Breast epithelium (tissue), 4 donors: ENCODE results near the gene MGARP. TPM values are rescaled to one million over a fixed set of nuclear protein-coding genes. Genes with fewer than 3 reads are reported as not detected.

Experiments used
- DNase-seq, 2 donors: peaks; one replicate each; pipeline ENCODE4 v3.0.0-alpha.2; 2019; ENCODE audit warnings: low spot score in 2 of 2
- H3K27ac ChIP-seq, 2 donors: fragments of 200-600 bp; sonication (generic) in 1 of 2; one replicate each; pipeline ENCODE4 v1.5.1; 2016 to 2019; ENCODE audit warnings: mild to moderate bottlenecking in 1 of 2
- H3K27me3 ChIP-seq, 2 donors: fragments of 200-600 bp; sonication (generic) in 1 of 2; one replicate each; pipeline versions ENCODE4 v1.5.1 to v1.6.0; 2017 to 2019; ENCODE audit warnings: control low read depth in 1 of 2, mild to moderate bottlenecking in 1 of 2
- H3K36me3 ChIP-seq: fragments of 200-600 bp; one replicate; pipeline ENCODE4 v1.5.1; 2019
- H3K4me1 ChIP-seq, 2 donors: fragments of 200-600 bp; sonication (generic); one replicate each; pipeline ENCODE4 v1.5.1; 2016 to 2019; ENCODE audit warnings: control low read depth in 1 of 2
- H3K4me3 ChIP-seq, 3 donors: fragments of 200-600 bp; sonication (generic); 1 replicate in 2 of 3; 2 replicates in 1 of 3; pipeline ENCODE4 v1.5.1; 2016 to 2019; ENCODE audit warnings: mild to moderate bottlenecking in 3 of 3, moderate library complexity in 2 of 3
- H3K9me3 ChIP-seq, 2 donors: fragments of 200-600 bp; sonication (generic) in 1 of 2; one replicate each; pipeline ENCODE4 v1.5.1; 2016 to 2019; ENCODE audit warnings: control low read depth in 1 of 2
- CTCF ChIP-seq, 3 donors: fragments of 450-650 bp; IDR thresholded peaks; one replicate each; pipeline ENCODE4 v1.5.1; 2016 to 2017; ENCODE audit warnings: antibody characterized with exemption in 3 of 3, mild to moderate bottlenecking in 3 of 3, moderate library complexity in 3 of 3
- POLR2A ChIP-seq: fragments of 450-650 bp; IDR thresholded peaks from one replicate; pipeline ENCODE4 v1.6.1; 2016; ENCODE audit warnings: antibody characterized with exemption, mild to moderate bottlenecking, moderate library complexity
- POLR2AphosphoS5 ChIP-seq, 3 donors: sonication (generic); formaldehyde crosslinking; IDR thresholded peaks; one replicate each; pipeline ENCODE4 v1.6.1; 2017; ENCODE audit warnings: antibody characterized with exemption in 3 of 3
- intact Hi-C: fragments of 100-400 bp; cut with DNase I; formaldehyde crosslinking; loops from one replicate; pipeline ENCODE4 v1.15.1; 2023; ENCODE audit warnings: low total_unique reads
- total RNA-seq, 3 donors: library from RNA; depleted of rRNA; stranded (reverse); fragments of >200 nt; gene quantifications; one replicate each; pipeline ENCODE4 v1.1.0, GENCODE V29; 2016

The MGARP gene
- total RNA-seq, 3 donors from 2014 or later = 1.6 to 3.8 TPM; not detected in 1

- H3K27ac ChIP-seq = no peak overlapping the region
- no peaks in the 10 kb centered on the region for H3K9me3 ChIP-seq
- intact Hi-C loops = no loop called here
- no peak for DNase-seq
- no peaks in the 10 kb centered on the region for H3K4me1 ChIP-seq
- H3K4me3 ChIP-seq = no peak overlapping the region
- no peaks in the 10 kb centered on the region for H3K36me3 ChIP-seq
- TF ChIP-seq POLR2AphosphoS5 (IDR thresholded peaks at IDR 0.05) = no peak
- TF ChIP-seq POLR2A = no peak
- TF ChIP-seq CTCF (IDR thresholded peaks at IDR 0.05) = no peak
- no peaks in the 10 kb centered on the region for H3K27me3 ChIP-seq
Observed at GRCh38 chr4:139312552-139313332, 32.7 kb upstream of the MGARP start.

- Histone ChIP-seq H3K36me3 (no peaks in the 10 kb centered on the region), H3K27me3 (no peaks in the 10 kb centered on the region), H3K27ac (no peak overlapping the region), H3K4me3 (no peak overlapping the region), H3K9me3 (no peaks in the 10 kb centered on the region), H3K4me1 (no peaks in the 10 kb centered on the region)
- DNase-seq = no peak
- TF ChIP-seq POLR2A (no peak), POLR2AphosphoS5 (IDR thresholded peaks at IDR 0.05) (no peak), CTCF (IDR thresholded peaks at IDR 0.05) (no peak)
- intact Hi-C loops = no loop called here
Observed at GRCh38 chr4:139311909-139312308, 31.9 kb upstream of the MGARP start.

GRCh38 chr4:139304920-139305319 is 24.9 kb upstream of the MGARP start:
- H3K4me3 ChIP-seq = no peak overlapping the region
- peaks cover 0 to 4% of the 10 kb centered on the region in 2 donors for H3K4me1 ChIP-seq
- no peaks in the 10 kb centered on the region for H3K27me3 ChIP-seq
- no peak for TF ChIP-seq CTCF (IDR thresholded peaks at IDR 0.05)
- no peak for TF ChIP-seq POLR2A
- TF ChIP-seq POLR2AphosphoS5 (IDR thresholded peaks at IDR 0.05) = no peak
- no peaks in the 10 kb centered on the region for H3K36me3 ChIP-seq
- intact Hi-C loops = no loop called here
- no peak overlapping the region for H3K27ac ChIP-seq
- DNase-seq = no peak
- H3K9me3 ChIP-seq = no peaks in the 10 kb centered on the region

GRCh38 chr4:139301821-139302611 is 22.0 kb upstream of the MGARP start, which contains the start of gene NDUFC1:
Gene NDUFC1 (minus strand): TSS chr4:139302477. CDS start chr4:139295798, 6,679 bp downstream.
- Histone ChIP-seq H3K4me1 (peaks cover 0 to 4% of the 10 kb centered on the region in 2 donors), H3K27ac (peak within 1 kb of the TSS; percentile 96), H3K9me3 (no peaks in the 10 kb centered on the region), H3K4me3 (peak within 1 kb of the TSS; percentile 80 to 99 (median 87)), H3K27me3 (no peaks in the 10 kb centered on the region), H3K36me3 (no peaks in the 10 kb centered on the region)
- peak; percentile 26 to 54 for DNase-seq
- TF ChIP-seq POLR2AphosphoS5 (IDR thresholded peaks at IDR 0.05) (no peak), CTCF (IDR thresholded peaks at IDR 0.05) (peak in 2 of 3 donors; percentile 24 to 28)
- intact Hi-C loops = no loop called here
